Occipital lobe (tissue), 2 donors: Measurements from ENCODE around the gene XPO6. TPM values are rescaled to one million over a fixed set of nuclear protein-coding genes. Genes with fewer than 3 reads are reported as not detected.

Experiments
- DNase-seq: peaks from one replicate; lab custom pipeline; 2025; lab: John Stamatoyannopoulos, UW
- total RNA-seq: library from RNA; depleted of rRNA; stranded (reverse); fragments of >200 nt; gene quantifications from one replicate; pipeline ENCODE4 v1.2.3, GENCODE V29; 2014

XPO6 gene
- total RNA-seq, 1 donor from 2014 or later: 66.4 TPM

- no peak for DNase-seq
Measured at GRCh38 chr16:28208824-28209223, 2.9 kb downstream of the XPO6 start.

DNA sequence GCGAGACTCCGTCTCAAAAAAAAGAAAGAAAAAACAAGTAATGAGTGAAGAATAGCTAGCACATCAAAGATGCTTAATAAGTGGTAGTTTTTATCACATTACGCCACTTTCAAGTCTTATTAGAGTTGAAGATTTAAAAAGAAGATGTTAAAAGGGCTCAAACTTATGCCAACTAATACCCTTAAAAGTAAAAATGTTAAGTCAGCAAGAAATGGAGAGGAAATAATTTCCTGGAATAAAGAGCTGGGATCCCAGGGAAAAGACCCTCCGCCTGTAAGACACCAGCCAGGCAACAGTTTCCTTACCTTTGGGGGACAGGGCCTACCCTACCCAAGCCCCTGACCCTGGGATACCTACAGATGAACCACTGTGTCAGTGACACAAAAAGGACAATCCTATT, 3.6 kb downstream of the XPO6 start:
- no peak for DNase-seq

GRCh38 chr16:28207399-28207798, 4.4 kb downstream of the XPO6 start:
- no peak for DNase-seq

GRCh38 chr16:28205974-28206373, 5.8 kb downstream of the XPO6 start:
- DNase-seq: no peak

- no peak for DNase-seq
Measured at GRCh38 chr16:28205117-28205899, 6.5 kb downstream of the XPO6 start.

GRCh38 chr16:28204622-28205021, 7.1 kb downstream of the XPO6 start:
- DNase-seq: no peak

- no peak for DNase-seq
Measured at GRCh38 chr16:28204204-28204603, 7.6 kb downstream of the XPO6 start.

GRCh38 chr16:28202147-28202746, 9.5 kb downstream of the XPO6 start:
- no peak for DNase-seq

- DNase-seq: no peak
Measured at GRCh38 chr16:28200661-28201060, 11.1 kb downstream of the XPO6 start.

- no peak for DNase-seq
Measured at GRCh38 chr16:28196387-28196987, 15.3 kb downstream of the XPO6 start.

- DNase-seq: no peak
Measured at GRCh38 chr16:28195859-28196258, 15.9 kb downstream of the XPO6 start.

DNA sequence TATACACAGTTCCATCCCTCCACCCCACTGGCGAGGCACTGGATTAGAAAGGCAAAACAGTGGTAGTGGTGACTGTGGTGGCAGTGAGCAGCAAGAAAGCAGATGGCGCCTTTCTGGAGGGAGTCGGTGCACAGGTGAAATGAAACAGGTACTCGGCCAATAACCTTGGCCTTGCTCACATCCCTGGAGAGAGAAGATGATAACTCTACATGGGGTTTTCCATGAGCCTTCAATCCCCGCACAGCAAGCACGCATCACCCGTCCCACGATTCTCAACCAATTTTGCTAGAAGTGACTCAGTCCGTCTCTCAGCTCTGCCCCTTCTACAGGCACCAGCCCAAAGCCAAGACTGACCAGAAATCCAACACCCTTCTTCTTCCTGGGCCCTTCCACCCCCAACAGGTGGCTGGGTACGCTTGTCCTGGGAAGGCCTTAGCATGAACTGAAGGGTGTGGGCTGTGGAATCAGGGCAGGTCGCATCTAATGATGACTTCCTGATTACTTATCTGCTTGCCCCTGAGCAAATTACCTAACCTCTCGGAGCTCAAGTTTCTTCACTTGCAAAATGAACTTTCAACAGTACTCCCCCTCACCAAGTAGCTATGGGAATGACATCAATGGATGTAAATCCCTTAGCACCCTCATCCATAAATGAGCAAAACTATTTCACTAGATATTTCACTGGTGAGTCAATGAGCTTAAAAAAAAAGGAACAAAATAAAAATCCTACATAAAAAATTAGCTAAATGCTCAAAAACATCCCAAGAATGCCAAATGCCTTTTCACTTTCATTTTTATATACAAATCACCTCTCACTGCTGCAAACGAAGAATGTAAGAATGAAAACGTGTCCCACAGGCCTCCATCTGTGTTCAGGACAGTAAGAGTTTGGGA, 18.0 kb downstream of the XPO6 start:
- DNase-seq: no peak

DNA sequence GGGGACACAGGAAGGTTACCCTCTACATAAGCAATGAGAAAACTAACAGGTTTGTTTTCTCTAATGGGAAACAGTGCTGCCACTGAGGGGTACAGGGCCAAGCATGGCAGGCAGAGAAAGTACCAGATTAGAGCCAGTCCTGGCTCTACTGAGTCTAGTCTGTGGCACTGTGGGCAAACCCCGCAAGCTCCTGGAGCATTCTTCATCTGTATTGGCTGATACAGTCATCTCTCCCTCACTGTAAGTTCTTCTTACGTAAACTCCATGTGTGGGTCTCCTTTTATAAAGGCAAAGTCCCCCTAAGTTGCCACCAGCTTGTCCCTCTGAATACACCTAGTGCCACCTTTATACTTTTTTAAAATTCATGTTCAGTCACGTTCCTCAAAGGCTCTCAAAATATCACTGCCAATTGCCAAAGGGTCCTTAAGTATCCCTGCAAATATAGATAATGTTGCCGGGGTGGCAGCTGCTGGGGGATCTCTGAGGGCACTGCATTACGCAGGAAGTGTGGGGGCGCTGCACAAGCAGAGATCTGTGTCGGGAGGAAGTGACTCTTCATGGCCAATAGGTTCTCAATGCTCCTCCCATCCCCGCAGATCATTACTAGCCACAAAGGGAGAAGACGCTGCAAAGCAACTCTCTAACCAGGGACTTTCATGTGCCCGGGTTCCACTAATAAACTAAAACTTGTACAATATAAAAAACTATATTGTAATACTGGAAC, 18.8 kb downstream of the XPO6 start:
- no peak for DNase-seq

DNA sequence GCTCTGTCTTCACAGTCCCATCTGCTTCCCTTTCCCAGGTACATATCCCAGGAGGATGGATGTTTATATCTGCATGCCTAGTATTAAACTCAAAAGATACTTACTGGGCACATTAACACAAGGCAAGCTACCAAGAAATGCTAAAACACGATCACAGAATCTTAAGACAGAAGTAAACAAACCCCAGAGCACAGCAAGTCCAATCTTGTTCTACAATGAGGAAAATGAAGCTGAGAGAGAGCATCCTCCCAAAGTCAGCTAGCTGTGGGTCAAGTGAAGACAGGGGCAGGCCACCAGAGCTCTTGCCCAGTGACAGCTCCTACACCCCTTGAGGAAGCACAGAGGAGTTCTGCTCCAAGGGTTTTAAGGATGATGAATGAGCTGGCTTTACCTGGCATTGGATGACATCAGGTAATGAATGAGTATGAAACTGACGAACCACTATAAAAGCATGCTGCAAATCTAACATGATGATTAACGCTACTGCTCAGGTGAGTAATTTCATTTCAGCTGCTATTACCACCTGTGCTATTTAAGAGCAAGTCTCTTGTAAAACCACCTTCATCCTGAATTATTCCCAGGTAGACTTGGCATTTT, 20.3 kb downstream of the XPO6 start:
- DNase-seq: no peak

GRCh38 chr16:28189245-28189644, 22.5 kb downstream of the XPO6 start:
- DNase-seq: no peak

GRCh38 chr16:28188085-28188916, 23.5 kb downstream of the XPO6 start:
- no peak for DNase-seq

- no peak for DNase-seq
Measured at GRCh38 chr16:28187595-28188004, 24.2 kb downstream of the XPO6 start.

DNA sequence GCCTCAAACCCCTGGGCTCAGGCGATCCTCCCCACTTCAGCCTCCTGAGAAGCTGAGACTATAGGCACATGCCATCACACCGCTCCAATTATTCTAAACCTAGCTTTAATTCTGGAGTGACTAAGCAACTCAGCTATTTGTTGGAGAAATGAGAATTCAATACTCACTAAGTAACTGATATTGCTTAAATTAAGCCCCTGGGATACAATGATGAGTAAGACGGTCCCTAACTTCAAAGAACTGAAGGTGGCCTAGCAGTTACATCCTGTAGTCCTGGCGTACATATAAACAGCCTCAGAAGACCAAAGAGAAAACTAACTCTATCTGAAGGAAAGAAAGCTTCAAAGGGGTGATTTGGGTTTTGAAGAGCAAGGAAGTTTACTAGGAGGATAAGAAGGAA, 25.0 kb downstream of the XPO6 start:
- DNase-seq: no peak

- DNase-seq: no peak
Measured at GRCh38 chr16:28185696-28186095, 26.1 kb downstream of the XPO6 start.

DNA sequence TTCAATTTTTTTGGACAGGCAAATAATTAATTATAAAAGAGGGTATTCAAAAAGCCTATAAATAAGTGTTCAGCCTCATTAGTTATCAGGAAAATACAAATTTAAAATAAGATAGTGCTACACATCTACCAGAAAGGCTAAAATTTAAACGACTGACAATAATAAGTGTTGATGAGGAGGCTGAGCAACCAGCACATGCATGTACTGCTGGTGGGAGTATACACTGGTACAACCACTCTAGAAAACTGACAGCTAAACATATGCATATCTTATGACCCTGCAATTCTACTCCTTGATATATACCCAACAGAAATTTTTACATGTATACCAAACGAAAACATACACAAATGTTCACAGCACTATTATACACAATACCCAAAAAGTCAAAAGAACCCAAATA, 27.1 kb downstream of the XPO6 start:
- DNase-seq: no peak
